Gastrocnemius medialis (tissue), 4 donors: ENCODE data around the gene YWHAB. TPM values are rescaled to one million over a fixed set of nuclear protein-coding genes. Genes with fewer than 3 reads are reported as not detected.

ENCODE experiments used
- ATAC-seq, 2 donors: fragments of 150-250 bp; one replicate each; pipeline ENCODE4 v1.9.1; 2016
- DNase-seq, 2 donors: peaks; one replicate each; pipeline ENCODE4 v3.0.0-alpha.2; 2019
- H3K27ac ChIP-seq, 4 donors: fragments of 200-600 bp; sonication (generic); 1 replicate in 1 of 4; 2 replicates in 3 of 4; pipeline ENCODE4 v1.5.1; 2016 to 2018; ENCODE audit warnings: mild to moderate bottlenecking in 2 of 4, moderate library complexity in 1 of 4
- H3K27me3 ChIP-seq, 3 donors: fragments of 200-600 bp; sonication (generic) in 2 of 3; 1 replicate in 1 of 3; 2 replicates in 2 of 3; pipeline versions ENCODE4 v1.5.1 to v1.6.0; 2016 to 2019; ENCODE audit warnings: mild to moderate bottlenecking in 1 of 3, moderate library complexity in 1 of 3
- H3K36me3 ChIP-seq, 2 donors: fragments of 200-600 bp; sonication (generic) in 1 of 2; one replicate each; pipeline ENCODE4 v1.5.1; 2017 to 2018
- H3K4me1 ChIP-seq, 2 donors: fragments of 200-600 bp; sonication (generic) in 1 of 2; one replicate each; pipeline ENCODE4 v1.5.1; 2016 to 2017; ENCODE audit warnings: mild to moderate bottlenecking in 2 of 2
- H3K4me3 ChIP-seq, 4 donors: fragments of 200-600 bp; sonication (generic) in 3 of 4; 1 replicate in 1 of 4; 2 replicates in 3 of 4; pipeline ENCODE4 v1.5.1; 2016 to 2019; ENCODE audit warnings: mild to moderate bottlenecking in 2 of 4
- H3K9me3 ChIP-seq, 3 donors: fragments of 200-600 bp; sonication (generic) in 2 of 3; 1 replicate in 1 of 3; 2 replicates in 2 of 3; pipeline ENCODE4 v1.5.1; 2016 to 2019
- CTCF ChIP-seq, 5 experiments: fragments of 450-650 bp in 3 of 5; fragments of 200-600 bp in 2 of 5; sonication (generic) in 2 of 5; IDR thresholded peaks in 4 of 5; conservative IDR thresholded peaks in 1 of 5; 1 replicate in 4 of 5; 2 replicates in 1 of 5; pipeline ENCODE4 v1.5.1; 2016 to 2019; ENCODE audit warnings: antibody characterized with exemption in 5 of 5, mild to moderate bottlenecking in 3 of 5, moderate library complexity in 3 of 5
- POLR2A ChIP-seq, 2 donors: fragments of 450-650 bp; IDR thresholded peaks; one replicate each; pipeline ENCODE4 v1.6.1; 2017; ENCODE audit warnings: antibody characterized with exemption in 2 of 2, mild to moderate bottlenecking in 2 of 2, moderate library complexity in 2 of 2
- in situ Hi-C, 4 donors: fragments of 200-750 bp; cut with MboI; loops; one replicate each; pipeline versions ENCODE4 v1.15.0 to v1.8.0; 2017; ENCODE audit warnings: low sequenced_read_pairs in 4 of 4
- intact Hi-C: fragments of 100-400 bp; cut with DNase I; formaldehyde crosslinking; loops from one replicate; pipeline ENCODE4 v1.15.1; 2023; ENCODE audit warnings: low total_unique reads
- total RNA-seq, 4 donors: library from RNA; depleted of rRNA; stranded (reverse); fragments of >200 nt; gene quantifications; one replicate each; pipeline versions ENCODE4 v1.1.0 to v1.2.3, GENCODE V29; 2016

The YWHAB gene
- total RNA-seq, 4 donors from 2014 or later, result 73.2 to 77.9 (median 75.2) TPM

GRCh38 chr20:44848254-44849015 lies 37.1 kb upstream of the YWHAB start:
- DNase-seq (no peak), ATAC-seq (no peak)
- no peaks in the 10 kb centered on the region for H3K9me3 ChIP-seq
- intact Hi-C loops, result no loop called here
- H3K27me3 ChIP-seq, result peaks cover 0 to 2% (median 0%) of the 10 kb centered on the region in 3 donors
- no peak overlapping the region for H3K27ac ChIP-seq
- H3K4me1 ChIP-seq, result no peaks in the 10 kb centered on the region
- H3K36me3 ChIP-seq, result no peaks in the 10 kb centered on the region
- in situ Hi-C loops, result no loop called here
- TF ChIP-seq POLR2A (IDR thresholded peaks at IDR 0.05) (no peak), CTCF (IDR thresholded peaks at IDR 0.05 in 4 of 5, conservative IDR thresholded peaks at IDR 0.05 in 1 of 5) (no peak)
- no peak overlapping the region for H3K4me3 ChIP-seq

GRCh38 chr20:44849703-44850102 lies 35.8 kb upstream of the YWHAB start:
- intact Hi-C loops, result no loop called here
- H3K27me3 ChIP-seq, result no peaks in the 10 kb centered on the region
- ATAC-seq (no peak), DNase-seq (no peak)
- no peak overlapping the region for H3K27ac ChIP-seq
- H3K36me3 ChIP-seq, result no peaks in the 10 kb centered on the region
- in situ Hi-C loops, result no loop called here
- TF ChIP-seq CTCF (IDR thresholded peaks at IDR 0.05 in 4 of 5, conservative IDR thresholded peaks at IDR 0.05 in 1 of 5), result no peak
- TF ChIP-seq POLR2A (IDR thresholded peaks at IDR 0.05), result no peak
- H3K9me3 ChIP-seq, result no peaks in the 10 kb centered on the region
- H3K4me1 ChIP-seq, result no peaks in the 10 kb centered on the region
- no peak overlapping the region for H3K4me3 ChIP-seq

- no peak overlapping the region for H3K27ac ChIP-seq
- no peaks in the 10 kb centered on the region for H3K27me3 ChIP-seq
- H3K36me3 ChIP-seq, result no peaks in the 10 kb centered on the region
- intact Hi-C loops, result no loop called here
- ATAC-seq, result no peak
- no peaks in the 10 kb centered on the region for H3K9me3 ChIP-seq
- no peak for TF ChIP-seq CTCF (IDR thresholded peaks at IDR 0.05 in 4 of 5, conservative IDR thresholded peaks at IDR 0.05 in 1 of 5)
- DNase-seq, result no peak
- H3K4me3 ChIP-seq, result no peak overlapping the region
- in situ Hi-C loops, result no loop called here
- no peaks in the 10 kb centered on the region for H3K4me1 ChIP-seq
Observed at GRCh38 chr20:44850272-44850671, 35.2 kb upstream of the YWHAB start.

GRCh38 chr20:44850837-44851236 lies 34.7 kb upstream of the YWHAB start:
- Histone ChIP-seq H3K27ac (no peak overlapping the region), H3K4me1 (no peaks in the 10 kb centered on the region), H3K4me3 (no peak overlapping the region), H3K36me3 (no peaks in the 10 kb centered on the region), H3K27me3 (no peaks in the 10 kb centered on the region), H3K9me3 (no peaks in the 10 kb centered on the region)
- in situ Hi-C loops, result no loop called here
- DNase-seq (no peak), ATAC-seq (no peak)
- TF ChIP-seq CTCF (IDR thresholded peaks at IDR 0.05 in 4 of 5, conservative IDR thresholded peaks at IDR 0.05 in 1 of 5), result no peak
- TF ChIP-seq POLR2A (IDR thresholded peaks at IDR 0.05), result no peak
- intact Hi-C loops, result no loop called here

- Histone ChIP-seq H3K27ac (no peak overlapping the region), H3K27me3 (no peaks in the 10 kb centered on the region), H3K4me3 (no peak overlapping the region), H3K36me3 (no peaks in the 10 kb centered on the region), H3K4me1 (no peaks in the 10 kb centered on the region), H3K9me3 (no peaks in the 10 kb centered on the region)
- in situ Hi-C loops (no loop called here), intact Hi-C loops (no loop called here)
- TF ChIP-seq POLR2A (IDR thresholded peaks at IDR 0.05), result no peak
- no peak for TF ChIP-seq CTCF (IDR thresholded peaks at IDR 0.05 in 4 of 5, conservative IDR thresholded peaks at IDR 0.05 in 1 of 5)
- DNase-seq (no peak), ATAC-seq (no peak)
Observed at GRCh38 chr20:44851545-44851944, 34.0 kb upstream of the YWHAB start.
